K562 (cell line): ENCODE results near the gene METTL18. TPM values are rescaled to one million over a fixed set of nuclear protein-coding genes. Genes with fewer than 3 reads are reported as not detected.

ENCODE experiments used
- ARHGAP35 ChIP-seq: fragments of 450-650 bp; IDR thresholded peaks from 2 replicates; pipeline ENCODE4 v1.6.1; 2018; ENCODE audit not compliant: partially characterized antibody
- BACH1 ChIP-seq: fragments of 200-800 bp; sonication (Bioruptor generic); IDR thresholded peaks from 2 replicates; pipeline ENCODE4 v1.6.1; 2016; ENCODE audit warnings: missing genetic modification characterization, missing compliant biosample characterization
- BMI1 ChIP-seq: fragments of 150-350 bp; IDR thresholded peaks from 2 replicates; pipeline ENCODE4 v1.6.1; 2014; ENCODE audit warnings: low read length
- EHMT2 ChIP-seq: fragments of 450-650 bp; IDR thresholded peaks from 2 replicates; pipeline ENCODE4 v1.6.1; 2018; ENCODE audit warnings: antibody characterized with exemption
- EZH2 ChIP-seq: IDR thresholded peaks from 2 replicates; pipeline ENCODE4 v1.6.1; 2012; ENCODE audit warnings: low read depth, mild to moderate bottlenecking, inconsistent platforms, low read length, borderline replicate concordance
- GABPB1 ChIP-seq: sonication (generic); formaldehyde crosslinking; IDR thresholded peaks from 2 replicates; pipeline ENCODE4 v1.8.0; 2022; ENCODE audit warnings: mild to moderate bottlenecking, missing genetic modification reagents
- GTF2E2 ChIP-seq: fragments of 200-800 bp; sonication (Bioruptor generic); IDR thresholded peaks from 2 replicates; pipeline ENCODE4 v1.6.1; 2016; ENCODE audit warnings: missing genetic modification characterization, missing compliant biosample characterization
- GTF3C2 ChIP-seq: IDR thresholded peaks from 3 replicates; pipeline ENCODE4 v1.6.1; 2011; ENCODE audit warnings: borderline replicate concordance, mild to moderate bottlenecking, moderate library complexity; ENCODE audit not compliant: insufficient read length; ENCODE audit errors: extremely low read depth
- KLF10 ChIP-seq: fragments of 250-450 bp; sonication (Bioruptor Pico); IDR thresholded peaks from 2 replicates; pipeline ENCODE4 v1.6.1; 2021; ENCODE audit warnings: matching md5 sums
- KLF6 ChIP-seq: fragments of 250-450 bp; sonication (Bioruptor Pico); IDR thresholded peaks from 2 replicates; pipeline ENCODE4 v1.4.0; 2020; ENCODE audit warnings: mild to moderate bottlenecking, moderate library complexity, borderline replicate concordance
- MEF2A ChIP-seq: IDR thresholded peaks from 2 replicates; pipeline ENCODE4 v1.6.1; 2011; ENCODE audit warnings: low read depth, mild to moderate bottlenecking, low read length, moderate library complexity; ENCODE audit not compliant: control insufficient read depth
- PCBP1 ChIP-seq: fragments of 200-400 bp; formaldehyde crosslinking; IDR thresholded peaks from 2 replicates; pipeline ENCODE4 v1.6.1; 2018; ENCODE audit warnings: mild to moderate bottlenecking, low read depth, low read length; ENCODE audit not compliant: poor library complexity, severe bottlenecking
- RBM39 ChIP-seq: fragments of 200-400 bp; formaldehyde crosslinking; optimal IDR thresholded peaks from 2 replicates; pipeline ENCODE3; 2018; ENCODE audit warnings: low read depth, low read length
- SAFB ChIP-seq: fragments of 200-400 bp; formaldehyde crosslinking; IDR thresholded peaks from 2 replicates; pipeline ENCODE4 v1.6.1; 2017; ENCODE audit warnings: low read depth, low read length, borderline replicate concordance
- SNIP1 ChIP-seq: fragments of 450-650 bp; IDR thresholded peaks from 2 replicates; pipeline ENCODE4 v1.7.1; 2017; ENCODE audit warnings: low read depth, mild to moderate bottlenecking
- SREBF1 ChIP-seq: fragments of 150-350 bp; IDR thresholded peaks from 2 replicates; pipeline ENCODE4 v1.6.1; 2014; ENCODE audit warnings: antibody characterized with exemption, low read depth, low read length, borderline replicate concordance
- SRSF1 ChIP-seq: fragments of 200-400 bp; formaldehyde crosslinking; IDR thresholded peaks from 2 replicates; pipeline ENCODE4 v1.6.1; 2017; ENCODE audit warnings: mild to moderate bottlenecking, low read depth, low read length, moderate library complexity
- TARDBP ChIP-seq: fragments of 450-650 bp; IDR thresholded peaks from 2 replicates; pipeline ENCODE4 v1.6.1; 2016
- TEAD1 ChIP-seq, 2 experiments: fragments of 450-650 bp in 1 of 2; sonication (generic) in 1 of 2; formaldehyde crosslinking; IDR thresholded peaks; 2 replicates each; pipeline versions ENCODE4 v1.4.0 to v1.8.0; 2020 to 2022; ENCODE audit warnings: mild to moderate bottlenecking in 2 of 2, missing genetic modification reagents in 1 of 2
- TFAM ChIP-seq: fragments of 250-450 bp; sonication (Bioruptor Pico); conservative IDR thresholded peaks from 2 replicates; pipeline ENCODE4 v1.5.0; 2021; ENCODE audit warnings: mild to moderate bottlenecking, moderate library complexity
- XRCC5 ChIP-seq: fragments of 200-400 bp; formaldehyde crosslinking; IDR thresholded peaks from 2 replicates; pipeline ENCODE4 v1.6.1; 2017; ENCODE audit warnings: low read depth, mild to moderate bottlenecking, low read length
- ZEB2 ChIP-seq: fragments of 450-650 bp; IDR thresholded peaks from 2 replicates; pipeline ENCODE4 v1.6.1; 2016
- ZNF217 ChIP-seq: sonication (generic); formaldehyde crosslinking; IDR thresholded peaks from 2 replicates; pipeline ENCODE4 v1.8.0; 2022; ENCODE audit warnings: mild to moderate bottlenecking, missing genetic modification reagents
- ZNF224 ChIP-seq: sonication (generic); formaldehyde crosslinking; IDR thresholded peaks from 2 replicates; pipeline ENCODE4 v1.8.0; 2022; ENCODE audit warnings: mild to moderate bottlenecking, missing genetic modification reagents
- ZNF3 ChIP-seq: fragments of 250-450 bp; sonication (Bioruptor Pico); IDR thresholded peaks from 2 replicates; pipeline ENCODE4 v1.5.0; 2021; ENCODE audit warnings: mild to moderate bottlenecking, moderate library complexity
- ZNF589 ChIP-seq: fragments of 200-800 bp; sonication (Bioruptor generic); IDR thresholded peaks from 2 replicates; pipeline ENCODE4 v1.6.1; 2016; ENCODE audit warnings: low read depth, missing genetic modification characterization, missing compliant biosample characterization
- ZSCAN29 ChIP-seq: fragments of 450-650 bp; IDR thresholded peaks from 2 replicates; pipeline ENCODE4 v1.6.1; 2017
- polyA plus RNA-seq, 8 experiments: library from polyadenylated mRNA; depleted of rRNA in 4 of 8; stranded (reverse) in 5 of 8; unstranded in 3 of 8; fragments of >200 nt; fragmentation: Nextera tagmentation in 2 of 8; fragmentation: Illumina TruSeq in 1 of 8; extraction: Ambion mirVana in 2 of 8; extraction: Trizol in 1 of 8; gene quantifications; 2 replicates each; pipeline versions ENCODE4 v1.2.1 to v1.2.3, GENCODE V29; 2011 to 2014; ENCODE audit warnings: inconsistent platforms in 1 of 8, missing spikeins in 1 of 8
- total RNA-seq, 7 experiments: library from RNA; depleted of rRNA in 6 of 7; stranded (reverse); fragments of >200 nt in 6 of 7; fragmentation: Illumina TruSeq in 2 of 7; extraction: Trizol in 2 of 7; gene quantifications; 2 replicates each; pipeline versions ENCODE4 v1.2.1 to v1.2.3, GENCODE V29; 2011 to 2021; ENCODE audit warnings: low replicate concordance in 1 of 7

METTL18 gene
- total and polyA plus RNA-seq, 9 of the 15 experiments (the other 6 are each of a cell fraction or from before 2014, with no cell fraction given) = 9.5 to 40.2 (median 14.7) TPM

- no peak for TF ChIP-seq EZH2
- no peak for TF ChIP-seq ZNF589 (CRISPR knock-in tag)
- peak in 1 of 2 experiments; percentile 49; a peak in 1 of 4 replicates for TF ChIP-seq TEAD1 (CRISPR knock-in tag; IDR thresholded peaks at IDR 0.05)
- TF ChIP-seq ZNF3 = no peak
- no peak for TF ChIP-seq SREBF1
- no peak for TF ChIP-seq BMI1
- TF ChIP-seq GTF2E2 (tag) = peak; percentile 97
- peak; percentile 82 for TF ChIP-seq RBM39
- no peak for TF ChIP-seq TARDBP
- no peak for TF ChIP-seq ZNF217 (CRISPR knock-in tag)
- no peak for TF ChIP-seq ZEB2
- TF ChIP-seq BACH1 (tag) = no peak
- TF ChIP-seq ZNF224 (CRISPR knock-in tag) = peak; percentile 16; the same call in 1 of the 2 replicates
- no peak for TF ChIP-seq SAFB
- no peak for TF ChIP-seq KLF6 (CRISPR knock-in tag)
- TF ChIP-seq SRSF1 = no peak
- no peak for TF ChIP-seq TFAM (CRISPR knock-in tag)
- TF ChIP-seq ARHGAP35 = no peak
- peak; percentile 99 for TF ChIP-seq SNIP1
- TF ChIP-seq GABPB1 (CRISPR knock-in tag) = peak; percentile 94
- peak; percentile 77; the same call in 1 of the 2 replicates for TF ChIP-seq XRCC5
- no peak; the same call in 1 of the 2 replicates for TF ChIP-seq EHMT2
- no peak for TF ChIP-seq GTF3C2
- no peak for TF ChIP-seq KLF10 (CRISPR knock-in tag)
- TF ChIP-seq PCBP1 = no peak
- TF ChIP-seq MEF2A = no peak
- no peak for TF ChIP-seq ZSCAN29
Observed at GRCh38 chr1:169794530-169795416, at the start of gene METTL18 (continued).
